ENCODE data around the gene KIF25. TPM values are rescaled to one million over a fixed set of nuclear protein-coding genes. Genes with fewer than 3 reads are reported as not detected.

Gene KIF25
- total RNA-seq, 4 donors from 2014 or later, result 0.17 TPM; not detected in 3

DNA sequence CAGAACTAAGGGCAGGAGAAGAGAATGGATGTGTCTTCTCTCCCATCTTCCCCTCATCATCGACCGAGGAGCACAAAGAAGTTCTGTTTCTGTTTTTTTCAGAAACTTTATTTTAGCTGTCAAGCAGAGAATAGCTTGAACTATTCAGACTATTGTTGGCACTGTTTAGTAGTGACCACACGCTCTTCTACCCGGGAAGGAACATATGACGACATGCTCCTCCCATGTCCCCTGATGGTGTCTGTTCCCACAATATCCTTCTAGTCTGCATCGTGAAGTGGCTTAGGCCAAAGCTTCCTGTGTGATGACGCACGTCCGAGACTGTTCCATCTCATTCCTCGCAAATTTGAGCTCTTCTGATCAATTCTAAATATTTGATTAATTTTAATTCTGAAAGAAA lies 27.2 kb upstream of the KIF25 start:
- DNase-seq (ENCODE audit: extremely low spot score), result no peak
- Histone ChIP-seq H3K4me1 (peaks cover 3 to 23% (median 7%) of the 10 kb centered on the region in 4 donors), H3K4me3 (no peak overlapping the region), H3K36me3 (peaks cover 19 to 61% (median 36%) of the 10 kb centered on the region in 4 donors), H3K27ac (replicated peaks in 1 of 4) (no peak overlapping the region), H3K9me3 (no peaks in the 10 kb centered on the region), H3K27me3 (no peaks in the 10 kb centered on the region)
- WGBS, result 89% methylated on average over 10 of the region's 10 CpGs
- TF ChIP-seq POLR2AphosphoS5 (IDR thresholded peaks at IDR 0.05), result peak in 1 of 2 donors; percentile 30
- TF ChIP-seq EP300 (IDR thresholded peaks at IDR 0.05), result no peak
- no peak for TF ChIP-seq POLR2A (IDR thresholded peaks at IDR 0.05; ENCODE audit: low read depth)
- TF ChIP-seq, protein P1, sequence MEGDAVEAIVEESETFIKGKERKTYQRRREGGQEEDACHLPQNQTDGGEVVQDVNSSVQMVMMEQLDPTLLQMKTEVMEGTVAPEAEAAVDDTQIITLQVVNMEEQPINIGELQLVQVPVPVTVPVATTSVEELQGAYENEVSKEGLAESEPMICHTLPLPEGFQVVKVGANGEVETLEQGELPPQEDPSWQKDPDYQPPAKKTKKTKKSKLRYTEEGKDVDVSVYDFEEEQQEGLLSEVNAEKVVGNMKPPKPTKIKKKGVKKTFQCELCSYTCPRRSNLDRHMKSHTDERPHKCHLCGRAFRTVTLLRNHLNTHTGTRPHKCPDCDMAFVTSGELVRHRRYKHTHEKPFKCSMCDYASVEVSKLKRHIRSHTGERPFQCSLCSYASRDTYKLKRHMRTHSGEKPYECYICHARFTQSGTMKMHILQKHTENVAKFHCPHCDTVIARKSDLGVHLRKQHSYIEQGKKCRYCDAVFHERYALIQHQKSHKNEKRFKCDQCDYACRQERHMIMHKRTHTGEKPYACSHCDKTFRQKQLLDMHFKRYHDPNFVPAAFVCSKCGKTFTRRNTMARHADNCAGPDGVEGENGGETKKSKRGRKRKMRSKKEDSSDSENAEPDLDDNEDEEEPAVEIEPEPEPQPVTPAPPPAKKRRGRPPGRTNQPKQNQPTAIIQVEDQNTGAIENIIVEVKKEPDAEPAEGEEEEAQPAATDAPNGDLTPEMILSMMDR (IDR thresholded peaks at IDR 0.05), result no peak
- intact Hi-C loops (cut with DNase I), result no loop called here

DNA sequence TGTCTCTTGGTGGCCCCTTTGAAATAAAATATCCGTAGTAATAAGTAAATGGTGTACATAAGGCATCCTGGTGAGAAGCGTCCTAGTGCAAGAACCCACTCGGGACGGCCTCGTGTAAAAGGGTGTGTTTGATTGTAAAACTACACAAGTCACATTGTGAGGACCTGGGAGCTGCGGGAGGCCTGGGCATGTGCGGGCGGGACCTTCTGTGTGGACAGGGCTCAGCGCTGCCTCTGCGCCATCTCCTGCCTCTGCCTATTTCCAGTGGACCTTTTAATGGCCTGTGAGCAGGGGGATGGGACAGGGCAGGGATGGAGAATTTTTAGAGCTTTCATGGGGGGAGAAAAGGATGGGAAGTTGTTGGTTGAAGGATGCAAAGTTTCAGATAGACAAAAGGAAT lies 25.3 kb upstream of the KIF25 start:
- peaks cover 0 to 5% (median 0%) of the 10 kb centered on the region in 4 donors for H3K27me3 ChIP-seq
- no peak overlapping the region for H3K4me3 ChIP-seq
- no peaks in the 10 kb centered on the region for H3K9me3 ChIP-seq
- H3K27ac ChIP-seq (replicated peaks in 1 of 4), result no peak overlapping the region
- no peak for DNase-seq (ENCODE audit: extremely low spot score)
- intact Hi-C loops (cut with DNase I), result no loop called here
- no peak for TF ChIP-seq POLR2A (IDR thresholded peaks at IDR 0.05; ENCODE audit: low read depth)
- no peak for TF ChIP-seq POLR2AphosphoS5 (IDR thresholded peaks at IDR 0.05)
- TF ChIP-seq EP300 (IDR thresholded peaks at IDR 0.05), result no peak
- TF ChIP-seq, protein P1 (IDR thresholded peaks at IDR 0.05), result no peak
- H3K4me1 ChIP-seq, result peaks cover 3 to 11% (median 7%) of the 10 kb centered on the region in 4 donors
- peaks cover 10 to 43% (median 22%) of the 10 kb centered on the region in 4 donors for H3K36me3 ChIP-seq
- WGBS, result 98% methylated on average over 10 of the region's 10 CpGs

DNA sequence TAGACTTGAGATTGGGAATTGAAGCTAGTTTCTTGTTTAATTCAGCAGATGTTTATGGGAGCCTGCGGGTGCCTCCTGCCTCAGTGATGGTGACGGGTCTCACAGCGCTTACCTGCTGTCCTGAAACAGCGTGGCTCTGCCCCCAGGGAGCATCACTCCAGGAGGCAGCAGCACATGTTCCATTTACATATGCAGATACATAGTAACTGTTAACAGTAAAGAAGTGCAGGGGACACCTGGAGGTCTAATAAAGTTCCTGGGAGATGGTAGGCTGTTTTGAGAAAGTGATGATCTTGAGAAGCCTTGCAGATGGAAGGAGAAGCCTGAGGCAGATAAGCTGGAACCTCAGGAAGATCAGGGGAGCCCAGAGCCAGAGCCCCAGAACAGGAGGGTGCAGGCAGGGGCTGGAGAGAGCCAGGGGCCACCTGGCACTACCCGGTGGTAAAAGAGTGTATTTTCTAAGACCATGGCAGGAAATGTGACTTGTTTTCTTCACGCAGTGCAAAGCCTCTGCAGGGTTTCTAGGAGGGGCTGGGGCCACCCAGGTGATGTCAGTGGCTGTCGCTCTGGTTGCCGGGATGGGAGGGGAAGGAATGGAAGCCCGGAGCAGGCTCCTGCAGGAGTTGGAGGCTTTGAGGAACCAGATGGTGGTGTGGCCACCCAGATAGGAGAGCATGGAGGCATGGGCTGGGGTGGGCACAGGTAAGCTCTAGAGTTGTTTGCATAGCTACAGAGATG lies 24.2 kb upstream of the KIF25 start:
- intact Hi-C loops (cut with DNase I), result no loop called here
- DNase-seq (ENCODE audit: extremely low spot score), result no peak
- H3K9me3 ChIP-seq, result no peaks in the 10 kb centered on the region
- peaks cover 3 to 11% (median 7%) of the 10 kb centered on the region in 4 donors for H3K4me1 ChIP-seq
- WGBS, result 85% methylated on average over 9 of the region's 9 CpGs
- H3K4me3 ChIP-seq, result no peak overlapping the region
- H3K36me3 ChIP-seq, result peaks cover 4 to 32% (median 17%) of the 10 kb centered on the region in 4 donors
- TF ChIP-seq POLR2A (IDR thresholded peaks at IDR 0.05; ENCODE audit: low read depth) (no peak), POLR2AphosphoS5 (IDR thresholded peaks at IDR 0.05) (no peak), EP300 (IDR thresholded peaks at IDR 0.05) (no peak)
- TF ChIP-seq, protein P1 (IDR thresholded peaks at IDR 0.05), result no peak
- no peak overlapping the region for H3K27ac ChIP-seq (replicated peaks in 1 of 4)
- peaks cover 0 to 5% (median 0%) of the 10 kb centered on the region in 4 donors for H3K27me3 ChIP-seq

DNA sequence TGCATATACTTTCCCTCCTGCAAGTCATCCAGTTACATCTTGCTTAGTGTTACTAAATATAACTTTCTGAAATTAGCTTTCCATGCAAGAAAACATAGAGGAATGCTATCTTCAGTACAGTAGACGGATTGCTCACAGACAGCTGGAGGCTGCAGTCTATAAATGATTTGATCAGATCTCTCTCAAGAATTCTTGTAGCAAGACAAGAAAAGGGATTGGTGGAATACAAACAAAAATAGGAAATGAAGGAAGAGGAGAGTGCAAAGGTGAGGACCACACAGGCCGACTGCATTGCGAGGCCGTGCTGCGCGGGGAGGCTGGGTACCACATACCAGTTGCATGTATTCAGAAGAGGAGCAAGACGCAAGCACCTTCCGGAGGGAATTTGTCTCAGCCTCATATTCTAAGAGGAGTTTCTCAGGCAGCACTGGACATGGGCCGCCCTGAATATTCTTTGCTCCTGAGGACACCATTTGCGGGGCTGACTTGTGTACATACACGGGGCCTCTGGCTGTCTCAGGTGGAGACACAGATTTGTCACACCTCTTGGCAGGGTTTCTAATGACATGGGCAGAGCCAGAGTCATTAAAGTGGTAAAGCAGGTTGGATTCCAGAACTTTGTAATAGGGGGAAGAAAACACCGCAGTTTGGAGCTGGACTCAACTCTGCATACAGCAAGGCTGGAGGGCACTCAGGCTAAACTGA lies 22.7 kb upstream of the KIF25 start:
- TF ChIP-seq EP300 (IDR thresholded peaks at IDR 0.05) (no peak), POLR2AphosphoS5 (IDR thresholded peaks at IDR 0.05) (no peak), POLR2A (IDR thresholded peaks at IDR 0.05; ENCODE audit: low read depth) (no peak)
- TF ChIP-seq, protein P1 (IDR thresholded peaks at IDR 0.05), result no peak
- Histone ChIP-seq H3K36me3 (peaks cover 0 to 17% (median 9%) of the 10 kb centered on the region in 4 donors), H3K27ac (replicated peaks in 1 of 4) (no peak overlapping the region), H3K4me3 (no peak overlapping the region), H3K9me3 (no peaks in the 10 kb centered on the region), H3K4me1 (peaks cover 3 to 11% (median 7%) of the 10 kb centered on the region in 4 donors), H3K27me3 (peaks cover 0 to 5% (median 0%) of the 10 kb centered on the region in 4 donors)
- 67% methylated on average over 12 of the region's 12 CpGs for WGBS
- intact Hi-C loops (cut with DNase I), result no loop called here
- no peak for DNase-seq (ENCODE audit: extremely low spot score)
